SK-N-SH (cell line): ENCODE results near the gene SLC24A4. TPM values are rescaled to one million over a fixed set of nuclear protein-coding genes. Genes with fewer than 3 reads are reported as not detected.

Experiments used
- CTCF ChIA-PET: fragments of 300-600, 350-600 bp; formaldehyde crosslinking; extraction: SDS; loops from one replicate; lab custom pipeline; 2021; lab: Yijun Ruan, JAX
- POLR2A ChIA-PET: fragments of 350-600 bp; sonication (Branson Sonifier 250); formaldehyde crosslinking; extraction: SDS; loops from one replicate; lab custom pipeline; 2020; ENCODE audit warnings: antibody characterized with exemption, inconsistent platforms; lab: Yijun Ruan, JAX
- DNase-seq: peaks from one replicate; pipeline ENCODE4 v3.0.0; 2012
- H2AFZ ChIP-seq: fragments of 200-600 bp; sonication (generic); 2 replicates; pipeline ENCODE4 v1.8.1; 2016; ENCODE audit warnings: antibody characterized with exemption, mild to moderate bottlenecking, low read depth
- H3F3A ChIP-seq: fragments of 200-600 bp; sonication (generic); replicated peaks from 2 replicates; pipeline ENCODE3; 2016; ENCODE audit warnings: antibody characterized with exemption, mild to moderate bottlenecking; ENCODE audit not compliant: insufficient read depth
- H3K27ac ChIP-seq, 2 experiments: fragments of 200-500 bp in 1 of 2; fragments of 200-600 bp in 1 of 2; sonication (Bioruptor generic) in 1 of 2; sonication (generic), shearing (Covaris generic) in 1 of 2; 2 replicates each; pipeline versions ENCODE4 v1.5.1 to v1.6.1; 2014 to 2016; ENCODE audit warnings: low read depth in 2 of 2, inconsistent platforms in 1 of 2, low read length in 1 of 2, mild to moderate bottlenecking in 1 of 2, mixed read lengths in 1 of 2
- H3K27me3 ChIP-seq: fragments of 200-600 bp; sonication (generic), shearing (Covaris generic); 2 replicates; pipeline ENCODE4 v1.6.1; 2016; ENCODE audit warnings: mixed run types; ENCODE audit not compliant: insufficient read depth
- H3K36me3 ChIP-seq, 2 experiments: fragments of 200-500 bp in 1 of 2; fragments of 200-600 bp in 1 of 2; sonication (Bioruptor generic) in 1 of 2; sonication (generic) in 1 of 2; replicated peaks in 1 of 2; 2 replicates each; pipeline versions ENCODE3 to v1.5.1; 2014 to 2016; ENCODE audit warnings: low read length in 1 of 2, mild to moderate bottlenecking in 1 of 2; ENCODE audit not compliant: insufficient read depth in 2 of 2, control insufficient read depth in 1 of 2
- H3K4me1 ChIP-seq, 2 experiments: fragments of 200-500 bp in 1 of 2; fragments of 200-600 bp in 1 of 2; sonication (Bioruptor generic) in 1 of 2; sonication (generic), shearing (Covaris generic) in 1 of 2; 2 replicates each; pipeline versions ENCODE4 v1.5.1 to v1.6.1; 2014 to 2016; ENCODE audit warnings: low read depth in 1 of 2, low read length in 1 of 2, mixed run types in 1 of 2; ENCODE audit not compliant: insufficient read depth in 2 of 2, control insufficient read depth in 1 of 2
- H3K4me2 ChIP-seq: fragments of 200-600 bp; sonication (generic), shearing (Covaris generic); 2 replicates; pipeline ENCODE4 v1.6.1; 2017; ENCODE audit warnings: mixed run types
- H3K4me3 ChIP-seq, 2 experiments: fragments of 200-500 bp in 1 of 2; fragments of 200-600 bp in 1 of 2; sonication (Bioruptor generic) in 1 of 2; sonication (generic), shearing (Covaris generic) in 1 of 2; 2 replicates each; pipeline versions ENCODE4 v1.5.1 to v1.8.1; 2014 to 2016; ENCODE audit warnings: low read depth in 2 of 2, inconsistent platforms in 1 of 2, low read length in 1 of 2, mild to moderate bottlenecking in 1 of 2, mixed read lengths in 1 of 2, moderate library complexity in 1 of 2
- H3K79me2 ChIP-seq: fragments of 200-600 bp; sonication (generic); 2 replicates; pipeline ENCODE4 v1.8.1; 2017; ENCODE audit warnings: mild to moderate bottlenecking; ENCODE audit not compliant: insufficient read depth
- H3K9ac ChIP-seq: fragments of 200-600 bp; sonication (generic); 2 replicates; pipeline ENCODE4 v1.6.1; 2017; ENCODE audit warnings: mixed run types
- H3K9me2 ChIP-seq: fragments of 200-600 bp; sonication (generic); 2 replicates; pipeline ENCODE4 v1.6.1; 2017; ENCODE audit warnings: mixed run types
- H3K9me3 ChIP-seq: fragments of 200-600 bp; sonication (generic); 2 replicates; pipeline ENCODE4 v1.6.1; 2017; ENCODE audit warnings: mixed run types, mild to moderate bottlenecking, moderate library complexity
- H4K20me1 ChIP-seq: fragments of 200-600 bp; sonication (generic); 2 replicates; pipeline ENCODE4 v1.6.1; 2017; ENCODE audit warnings: mild to moderate bottlenecking, mixed run types; ENCODE audit not compliant: insufficient read depth
- EP300 ChIP-seq, 2 experiments: IDR thresholded peaks; 2 replicates each; pipeline versions ENCODE4 v1.4.0 to v1.6.1; 2012; ENCODE audit warnings: borderline replicate concordance in 1 of 2, low read depth in 1 of 2, low read length in 1 of 2
- FOSL2 ChIP-seq: IDR thresholded peaks from 2 replicates; pipeline ENCODE4 v1.4.0; 2012; ENCODE audit warnings: low read depth, mild to moderate bottlenecking, moderate library complexity, borderline replicate concordance
- FOXJ3 ChIP-seq: sonication (generic); formaldehyde crosslinking; IDR thresholded peaks from 2 replicates; pipeline ENCODE4 v1.5.1; 2020; ENCODE audit warnings: mild to moderate bottlenecking, missing genetic modification reagents
- JUND ChIP-seq: IDR thresholded peaks from 2 replicates; pipeline ENCODE4 v1.4.0; 2012
- MXI1 ChIP-seq: IDR thresholded peaks from 2 replicates; pipeline ENCODE4 v1.6.1; 2012; ENCODE audit warnings: mild to moderate bottlenecking, low read depth, low read length, improper control_type of control experiment
- NFIC ChIP-seq: IDR thresholded peaks from 2 replicates; pipeline ENCODE4 v1.4.0; 2012; ENCODE audit warnings: borderline replicate concordance
- NRF1 ChIP-seq: IDR thresholded peaks from 2 replicates; pipeline ENCODE4 v1.6.1; 2012; ENCODE audit warnings: low read depth, mild to moderate bottlenecking, low read length
- POLR2AphosphoS5 ChIP-seq: IDR thresholded peaks from 2 replicates; pipeline ENCODE4 v1.6.1; 2012; ENCODE audit warnings: low read depth, low read length
- RCOR1 ChIP-seq: fragments of 150-350 bp; IDR thresholded peaks from 2 replicates; pipeline ENCODE4 v1.6.1; 2017; ENCODE audit warnings: antibody characterized with exemption, low read length
- RXRA ChIP-seq: IDR thresholded peaks from 2 replicates; pipeline ENCODE4 v1.4.0; 2012; ENCODE audit warnings: low read depth, mild to moderate bottlenecking, borderline replicate concordance
- SIN3A ChIP-seq: IDR thresholded peaks from 2 replicates; pipeline ENCODE4 v1.6.1; 2012; ENCODE audit warnings: low read depth, mild to moderate bottlenecking, low read length, moderate library complexity, borderline replicate concordance
- TAF1 ChIP-seq: IDR thresholded peaks from 2 replicates; pipeline ENCODE4 v1.6.1; 2012; ENCODE audit warnings: low read depth, mild to moderate bottlenecking, low read length, moderate library complexity, borderline replicate concordance
- TCF12 ChIP-seq: IDR thresholded peaks from 2 replicates; pipeline ENCODE4 v1.4.0; 2012
- YY1 ChIP-seq: IDR thresholded peaks from 2 replicates; pipeline ENCODE4 v1.4.0; 2012; ENCODE audit warnings: low read depth, mild to moderate bottlenecking
- WGBS: methylation state at CpG from one replicate; pipeline ENCODE4 v1.1.6; 2017; ENCODE audit warnings: low lambda C conversion rate; 5-methylcytosine and 5-hydroxymethylcytosine counted together
- polyA plus RNA-seq, 3 experiments: library from polyadenylated mRNA; depleted of rRNA; stranded (reverse); fragments of >200 nt; gene quantifications; 2 replicates each; pipeline ENCODE4 v1.2.3, GENCODE V29; 2012
- TF ChIP-seq, protein P1 (sequence below): IDR thresholded peaks from 2 replicates; pipeline ENCODE4 v1.4.0; 2012; ENCODE audit warnings: low read depth, borderline replicate concordance
- TF ChIP-seq, protein P2 (sequence below): IDR thresholded peaks from 2 replicates; pipeline ENCODE4 v1.6.1; 2012; ENCODE audit warnings: mild to moderate bottlenecking, low read depth, low read length, moderate library complexity
- TF ChIP-seq, protein P3 (sequence below): IDR thresholded peaks from 2 replicates; pipeline ENCODE4 v1.4.0; 2012; ENCODE audit warnings: low read depth, borderline replicate concordance
- TF ChIP-seq, protein P4 (sequence below): fragments of 150-350 bp; IDR thresholded peaks from 2 replicates; pipeline ENCODE4 v1.6.1; 2017; ENCODE audit warnings: antibody characterized with exemption, low read length, low read depth, borderline replicate concordance
- TF ChIP-seq, protein P5 (sequence below): fragments of 150-350 bp; IDR thresholded peaks from 2 replicates; pipeline ENCODE4 v1.6.1; 2016; ENCODE audit warnings: mild to moderate bottlenecking, low read depth, low read length

SLC24A4 gene
- polyA plus RNA-seq, 1 of the 3 experiments (the other 2 are of a cell fraction), result 0.07 TPM

DNA sequence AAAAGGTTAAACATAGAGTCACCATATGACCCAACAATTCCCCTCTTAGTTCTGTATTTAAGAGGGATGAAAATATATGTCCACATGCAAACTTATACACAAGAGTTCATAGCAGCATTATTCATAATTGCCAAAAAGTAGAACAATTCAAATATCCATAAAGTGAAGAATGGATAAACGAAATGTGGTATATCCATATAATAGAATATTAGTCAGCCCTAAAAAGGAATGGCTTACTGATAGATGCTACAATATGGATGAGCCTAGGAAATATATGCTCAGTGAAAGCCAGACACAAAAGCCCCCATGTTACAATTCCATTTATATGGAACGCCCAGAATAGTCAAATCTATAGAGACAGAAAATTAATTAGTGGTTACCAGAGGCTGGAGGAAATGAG, 146.6 kb downstream of the SLC24A4 start:
- H3K4me3 ChIP-seq, result no peak overlapping the region

DNA sequence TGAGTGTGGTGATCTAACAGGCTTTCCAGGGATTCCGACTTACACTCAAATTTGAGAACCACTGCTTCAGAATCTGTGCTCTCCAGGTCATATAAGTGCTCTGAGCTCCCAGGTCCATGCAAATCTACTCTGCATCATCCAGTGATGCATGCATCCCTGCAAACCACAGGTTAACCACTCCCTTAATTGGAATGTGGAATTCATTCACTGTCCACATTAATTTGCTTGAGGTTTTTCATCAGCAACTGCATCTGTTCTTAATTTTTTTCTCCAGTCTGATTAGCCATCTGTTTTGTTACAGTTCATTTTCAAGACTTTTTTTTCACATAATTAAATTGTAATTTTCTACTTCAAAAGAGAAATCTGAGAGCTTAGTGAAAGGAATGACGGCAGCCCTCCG, 147.2 kb downstream of the SLC24A4 start:
- DNase-seq, result no peak
- no peak overlapping the region for H3K4me2 ChIP-seq
- no peaks in the 10 kb centered on the region for H4K20me1 ChIP-seq
- H3K27me3 ChIP-seq, result no peaks in the 10 kb centered on the region
- H3K9me2 ChIP-seq, result no peaks in the 10 kb centered on the region
- peaks cover 17% of the 10 kb centered on the region for H3F3A ChIP-seq
- H3K27ac ChIP-seq, result peak overlapping the region; percentile 35 to 89; a peak in 3 of 4 replicates
- H2AFZ ChIP-seq, result no peak overlapping the region
- H3K9me3 ChIP-seq, result no peaks in the 10 kb centered on the region
- ChIA-PET POLR2A (no interaction called here), CTCF (interaction anchor here (0.6 kb wide), 1 partner anchor 120 kb away, joined by 3 read pairs; no protein-coding TSS in a partner anchor)
- no peak overlapping the region for H3K4me3 ChIP-seq
- H3K4me1 ChIP-seq, result peaks cover 8 to 13% of the 10 kb centered on the region in 2 experiments
- H3K36me3 ChIP-seq, result no peaks in the 10 kb centered on the region
- H3K79me2 ChIP-seq, result no peaks in the 10 kb centered on the region
- WGBS, result 11% methylated on average over 3 of the region's 3 CpGs
- no peak overlapping the region for H3K9ac ChIP-seq
- TF ChIP-seq, protein P1, sequence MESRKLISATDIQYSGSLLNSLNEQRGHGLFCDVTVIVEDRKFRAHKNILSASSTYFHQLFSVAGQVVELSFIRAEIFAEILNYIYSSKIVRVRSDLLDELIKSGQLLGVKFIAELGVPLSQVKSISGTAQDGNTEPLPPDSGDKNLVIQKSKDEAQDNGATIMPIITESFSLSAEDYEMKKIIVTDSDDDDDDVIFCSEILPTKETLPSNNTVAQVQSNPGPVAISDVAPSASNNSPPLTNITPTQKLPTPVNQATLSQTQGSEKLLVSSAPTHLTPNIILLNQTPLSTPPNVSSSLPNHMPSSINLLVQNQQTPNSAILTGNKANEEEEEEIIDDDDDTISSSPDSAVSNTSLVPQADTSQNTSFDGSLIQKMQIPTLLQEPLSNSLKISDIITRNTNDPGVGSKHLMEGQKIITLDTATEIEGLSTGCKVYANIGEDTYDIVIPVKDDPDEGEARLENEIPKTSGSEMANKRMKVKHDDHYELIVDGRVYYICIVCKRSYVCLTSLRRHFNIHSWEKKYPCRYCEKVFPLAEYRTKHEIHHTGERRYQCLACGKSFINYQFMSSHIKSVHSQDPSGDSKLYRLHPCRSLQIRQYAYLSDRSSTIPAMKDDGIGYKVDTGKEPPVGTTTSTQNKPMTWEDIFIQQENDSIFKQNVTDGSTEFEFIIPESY, result no peak; the same call in 1 of the 2 replicates
- TF ChIP-seq, protein P2, sequence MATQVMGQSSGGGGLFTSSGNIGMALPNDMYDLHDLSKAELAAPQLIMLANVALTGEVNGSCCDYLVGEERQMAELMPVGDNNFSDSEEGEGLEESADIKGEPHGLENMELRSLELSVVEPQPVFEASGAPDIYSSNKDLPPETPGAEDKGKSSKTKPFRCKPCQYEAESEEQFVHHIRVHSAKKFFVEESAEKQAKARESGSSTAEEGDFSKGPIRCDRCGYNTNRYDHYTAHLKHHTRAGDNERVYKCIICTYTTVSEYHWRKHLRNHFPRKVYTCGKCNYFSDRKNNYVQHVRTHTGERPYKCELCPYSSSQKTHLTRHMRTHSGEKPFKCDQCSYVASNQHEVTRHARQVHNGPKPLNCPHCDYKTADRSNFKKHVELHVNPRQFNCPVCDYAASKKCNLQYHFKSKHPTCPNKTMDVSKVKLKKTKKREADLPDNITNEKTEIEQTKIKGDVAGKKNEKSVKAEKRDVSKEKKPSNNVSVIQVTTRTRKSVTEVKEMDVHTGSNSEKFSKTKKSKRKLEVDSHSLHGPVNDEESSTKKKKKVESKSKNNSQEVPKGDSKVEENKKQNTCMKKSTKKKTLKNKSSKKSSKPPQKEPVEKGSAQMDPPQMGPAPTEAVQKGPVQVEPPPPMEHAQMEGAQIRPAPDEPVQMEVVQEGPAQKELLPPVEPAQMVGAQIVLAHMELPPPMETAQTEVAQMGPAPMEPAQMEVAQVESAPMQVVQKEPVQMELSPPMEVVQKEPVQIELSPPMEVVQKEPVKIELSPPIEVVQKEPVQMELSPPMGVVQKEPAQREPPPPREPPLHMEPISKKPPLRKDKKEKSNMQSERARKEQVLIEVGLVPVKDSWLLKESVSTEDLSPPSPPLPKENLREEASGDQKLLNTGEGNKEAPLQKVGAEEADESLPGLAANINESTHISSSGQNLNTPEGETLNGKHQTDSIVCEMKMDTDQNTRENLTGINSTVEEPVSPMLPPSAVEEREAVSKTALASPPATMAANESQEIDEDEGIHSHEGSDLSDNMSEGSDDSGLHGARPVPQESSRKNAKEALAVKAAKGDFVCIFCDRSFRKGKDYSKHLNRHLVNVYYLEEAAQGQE, result no peak
- TF ChIP-seq POLR2AphosphoS5, result peak; percentile 95
- TF ChIP-seq, protein P3, sequence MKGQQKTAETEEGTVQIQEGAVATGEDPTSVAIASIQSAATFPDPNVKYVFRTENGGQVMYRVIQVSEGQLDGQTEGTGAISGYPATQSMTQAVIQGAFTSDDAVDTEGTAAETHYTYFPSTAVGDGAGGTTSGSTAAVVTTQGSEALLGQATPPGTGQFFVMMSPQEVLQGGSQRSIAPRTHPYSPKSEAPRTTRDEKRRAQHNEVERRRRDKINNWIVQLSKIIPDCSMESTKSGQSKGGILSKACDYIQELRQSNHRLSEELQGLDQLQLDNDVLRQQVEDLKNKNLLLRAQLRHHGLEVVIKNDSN, result no peak
- no peak for TF ChIP-seq NRF1
- no peak for TF ChIP-seq MXI1
- TF ChIP-seq FOXJ3 (CRISPR knock-in tag), result no peak
- peak; percentile 18; the same call in 1 of the 2 replicates for TF ChIP-seq RXRA
- TF ChIP-seq JUND, result peak; percentile 67
- TF ChIP-seq RCOR1, result no peak
- TF ChIP-seq SIN3A, result no peak
- TF ChIP-seq, protein P4, sequence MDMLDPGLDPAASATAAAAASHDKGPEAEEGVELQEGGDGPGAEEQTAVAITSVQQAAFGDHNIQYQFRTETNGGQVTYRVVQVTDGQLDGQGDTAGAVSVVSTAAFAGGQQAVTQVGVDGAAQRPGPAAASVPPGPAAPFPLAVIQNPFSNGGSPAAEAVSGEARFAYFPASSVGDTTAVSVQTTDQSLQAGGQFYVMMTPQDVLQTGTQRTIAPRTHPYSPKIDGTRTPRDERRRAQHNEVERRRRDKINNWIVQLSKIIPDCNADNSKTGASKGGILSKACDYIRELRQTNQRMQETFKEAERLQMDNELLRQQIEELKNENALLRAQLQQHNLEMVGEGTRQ, result no peak
- no peak for TF ChIP-seq TAF1
- TF ChIP-seq, protein P5, sequence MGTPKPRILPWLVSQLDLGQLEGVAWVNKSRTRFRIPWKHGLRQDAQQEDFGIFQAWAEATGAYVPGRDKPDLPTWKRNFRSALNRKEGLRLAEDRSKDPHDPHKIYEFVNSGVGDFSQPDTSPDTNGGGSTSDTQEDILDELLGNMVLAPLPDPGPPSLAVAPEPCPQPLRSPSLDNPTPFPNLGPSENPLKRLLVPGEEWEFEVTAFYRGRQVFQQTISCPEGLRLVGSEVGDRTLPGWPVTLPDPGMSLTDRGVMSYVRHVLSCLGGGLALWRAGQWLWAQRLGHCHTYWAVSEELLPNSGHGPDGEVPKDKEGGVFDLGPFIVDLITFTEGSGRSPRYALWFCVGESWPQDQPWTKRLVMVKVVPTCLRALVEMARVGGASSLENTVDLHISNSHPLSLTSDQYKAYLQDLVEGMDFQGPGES, result no peak
- peak; percentile 64; the same call in 1 of the 2 replicates for TF ChIP-seq NFIC
- no peak for TF ChIP-seq YY1
- TF ChIP-seq FOSL2, result no peak

More for the DNA sequence above, 146.6 kb downstream of the SLC24A4 start:
- Histone ChIP-seq H3K36me3 (no peaks in the 10 kb centered on the region), H3F3A (peaks cover 17% of the 10 kb centered on the region), H3K4me2 (no peak overlapping the region), H3K4me1 (peaks cover 8 to 13% of the 10 kb centered on the region in 2 experiments), H3K9me2 (no peaks in the 10 kb centered on the region), H3K79me2 (no peaks in the 10 kb centered on the region), H2AFZ (no peak overlapping the region), H3K9me3 (no peaks in the 10 kb centered on the region), H3K9ac (no peak overlapping the region), H3K27ac (peak overlapping the region in 1 of 2 experiments; percentile 53; a peak in 1 of 4 replicates), H4K20me1 (no peaks in the 10 kb centered on the region), H3K27me3 (no peaks in the 10 kb centered on the region)
- ChIA-PET CTCF (no interaction called here), POLR2A (no interaction called here)
- TF ChIP-seq TCF12, result no peak
- no peak for TF ChIP-seq NRF1
- TF ChIP-seq POLR2AphosphoS5, result no peak
- no peak for TF ChIP-seq EP300 (IDR thresholded peaks at IDR 0.05; ENCODE audit: borderline replicate concordance in 1 of 2, low read depth in 1 of 2, low read length in 1 of 2)
- WGBS, result 41% methylated on average over 2 of the region's 2 CpGs
- DNase-seq, result no peak
